ENCODE data around the gene POTEH. TPM values are rescaled to one million over a fixed set of nuclear protein-coding genes. Genes with fewer than 3 reads are reported as not detected.
A peak's percentile ranks its signal among the peaks of the same experiment; 100 is the strongest.
"Not testable (repeated sequence)": the region's sequence is repeated elsewhere in the genome, so short reads cannot be mapped to it uniquely, and the experiment has no call there.

Gene POTEH
- total RNA-seq, 5 donors from 2014 or later (not counting 1 experiment from before 2014, with no cell fraction given) = not detected

DNA sequence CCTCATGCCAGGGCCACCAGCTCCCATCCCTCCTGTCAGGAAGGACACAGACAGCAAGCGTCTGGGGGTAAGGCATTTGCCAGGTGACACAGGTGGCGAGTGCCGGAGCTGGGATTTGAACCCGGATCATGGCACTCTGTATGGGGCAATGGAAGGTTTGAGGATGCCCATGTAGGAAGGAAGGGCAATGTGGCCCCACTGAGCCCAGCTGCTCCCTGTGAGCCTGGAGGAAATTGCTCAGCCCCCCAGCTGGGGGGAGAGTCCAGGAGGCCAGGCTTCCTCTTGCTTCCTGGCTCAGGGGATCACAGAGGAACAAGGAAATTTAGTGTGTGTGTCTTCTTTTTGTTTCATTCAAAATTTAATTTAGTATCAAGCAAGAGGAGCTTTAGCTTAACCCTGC lies 2.1 kb upstream of the POTEH start:
- H3K4me3 ChIP-seq (ENCODE audit: control insufficient read depth in 1 of 2, extremely low read depth in 1 of 2, low read length in 1 of 2); H3K27ac ChIP-seq (ENCODE audit: low read length); POLR2A ChIA-PET; ATAC-seq (replicated peaks in 1 of 4); H3K36me3 ChIP-seq (ENCODE audit: control insufficient read depth in 2 of 2, extremely low read depth in 1 of 2, insufficient read depth in 1 of 2, low read length in 1 of 2); H3K4me3 Mint-ChIP-seq; H3K27me3 ChIP-seq (replicated peaks in 1 of 2; ENCODE audit: control insufficient read depth in 2 of 2, extremely low read depth in 1 of 2, insufficient read depth in 2 of 2, low read length in 1 of 2); CTCF ChIA-PET; H3K27ac Mint-ChIP-seq; H3K4me1 Mint-ChIP-seq; H3K36me3 Mint-ChIP-seq; DNase-seq; H3K4me1 ChIP-seq (ENCODE audit: control insufficient read depth in 1 of 2, extremely low read depth in 1 of 2, insufficient read depth in 2 of 2, low read length in 2 of 2); H3K27me3 Mint-ChIP-seq; H3K9me3 Mint-ChIP-seq; H3K9me3 ChIP-seq: not testable (repeated sequence)
- no CpG with 5 or more reads among the region's 4 CpGs for WGBS (ENCODE audit: insufficient coverage)

DNA sequence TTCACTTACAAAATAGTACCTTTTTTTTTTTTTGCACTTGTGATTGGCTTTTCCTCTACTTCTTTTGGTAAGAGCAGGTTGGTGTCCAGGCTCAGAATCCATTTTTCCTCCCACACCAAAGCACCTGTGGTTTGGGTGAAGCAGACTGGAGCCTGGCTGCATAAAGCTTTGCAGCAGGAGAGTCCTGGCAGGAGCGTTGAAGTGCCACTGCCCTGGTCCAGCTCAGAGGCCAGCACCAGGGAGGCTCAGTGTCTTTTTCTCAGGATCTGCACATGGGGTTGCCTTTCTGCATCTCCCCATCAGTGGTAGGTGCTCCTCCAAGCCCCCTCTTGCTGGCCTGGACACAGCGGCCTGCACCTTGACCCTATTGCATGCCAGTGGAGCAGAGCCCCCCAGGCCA lies 1.7 kb upstream of the POTEH start:
- CTCF ChIA-PET; H3K9me3 Mint-ChIP-seq; H3K36me3 Mint-ChIP-seq; H3K36me3 ChIP-seq (ENCODE audit: control insufficient read depth in 2 of 2, extremely low read depth in 1 of 2, insufficient read depth in 1 of 2, low read length in 1 of 2); DNase-seq; H3K4me3 ChIP-seq (ENCODE audit: control insufficient read depth in 1 of 2, extremely low read depth in 1 of 2, low read length in 1 of 2); ATAC-seq (replicated peaks in 1 of 4); POLR2A ChIA-PET; H3K4me3 Mint-ChIP-seq; H3K4me1 ChIP-seq (ENCODE audit: control insufficient read depth in 1 of 2, extremely low read depth in 1 of 2, insufficient read depth in 2 of 2, low read length in 2 of 2); H3K9me3 ChIP-seq; H3K27ac ChIP-seq (ENCODE audit: low read length); H3K4me1 Mint-ChIP-seq; H3K27me3 Mint-ChIP-seq; H3K27me3 ChIP-seq (replicated peaks in 1 of 2; ENCODE audit: control insufficient read depth in 2 of 2, extremely low read depth in 1 of 2, insufficient read depth in 2 of 2, low read length in 1 of 2); H3K27ac Mint-ChIP-seq: not testable (repeated sequence)
- no CpG with 5 or more reads among the region's 2 CpGs for WGBS (ENCODE audit: insufficient coverage)

DNA sequence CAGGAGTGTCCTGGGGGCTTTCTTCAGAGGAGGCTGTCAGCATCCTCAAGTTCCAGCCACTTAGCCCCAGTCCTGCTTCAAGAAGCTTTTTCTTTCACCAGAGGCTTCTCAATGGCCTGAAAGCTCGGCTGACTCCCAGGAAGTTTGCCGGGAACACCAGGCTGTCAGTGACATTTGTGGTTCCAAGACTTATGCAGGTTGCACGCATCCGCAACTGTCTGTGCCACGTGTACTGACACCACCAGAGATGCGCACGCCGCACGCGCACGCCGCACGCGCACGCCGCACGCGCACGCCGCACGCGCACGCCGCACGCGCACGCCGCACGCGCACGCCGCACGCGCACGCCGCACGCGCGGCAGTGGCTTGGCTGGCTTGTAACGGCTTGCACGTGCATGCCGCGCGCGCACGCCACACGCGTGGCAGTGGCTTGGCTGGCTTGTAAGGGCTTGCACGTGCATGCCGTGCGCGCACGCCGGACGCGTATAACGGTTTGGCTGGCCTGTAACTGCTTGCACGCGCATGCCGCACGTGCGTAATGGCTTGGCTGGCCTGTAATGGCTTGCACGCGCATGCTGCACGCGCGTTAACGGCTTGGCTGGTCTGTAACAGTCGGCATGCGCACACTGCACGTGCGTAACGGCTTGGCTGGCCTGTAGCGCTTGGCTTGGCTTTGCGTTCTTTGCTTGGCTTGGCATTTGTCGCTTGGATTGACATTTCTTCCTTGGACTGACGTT lies 646 bp upstream of the POTEH start:
- H3K27ac Mint-ChIP-seq; H3K27me3 ChIP-seq (replicated peaks in 1 of 2; ENCODE audit: control insufficient read depth in 2 of 2, extremely low read depth in 1 of 2, insufficient read depth in 2 of 2, low read length in 1 of 2); H3K9me3 Mint-ChIP-seq; POLR2A ChIA-PET; DNase-seq; H3K36me3 ChIP-seq (ENCODE audit: control insufficient read depth in 2 of 2, extremely low read depth in 1 of 2, insufficient read depth in 1 of 2, low read length in 1 of 2); H3K36me3 Mint-ChIP-seq; H3K4me3 ChIP-seq (ENCODE audit: control insufficient read depth in 1 of 2, extremely low read depth in 1 of 2, low read length in 1 of 2); H3K9me3 ChIP-seq; CTCF ChIA-PET; H3K4me1 ChIP-seq (ENCODE audit: control insufficient read depth in 1 of 2, extremely low read depth in 1 of 2, insufficient read depth in 2 of 2, low read length in 2 of 2); H3K4me3 Mint-ChIP-seq; H3K27ac ChIP-seq (ENCODE audit: low read length); H3K27me3 Mint-ChIP-seq; H3K4me1 Mint-ChIP-seq: not testable (repeated sequence)
- 89% methylated on average over 35 of the region's 77 CpGs for WGBS (ENCODE audit: insufficient coverage)
- ATAC-seq (replicated peaks in 1 of 4) = peak in 1 of 4 experiments; percentile 13

DNA sequence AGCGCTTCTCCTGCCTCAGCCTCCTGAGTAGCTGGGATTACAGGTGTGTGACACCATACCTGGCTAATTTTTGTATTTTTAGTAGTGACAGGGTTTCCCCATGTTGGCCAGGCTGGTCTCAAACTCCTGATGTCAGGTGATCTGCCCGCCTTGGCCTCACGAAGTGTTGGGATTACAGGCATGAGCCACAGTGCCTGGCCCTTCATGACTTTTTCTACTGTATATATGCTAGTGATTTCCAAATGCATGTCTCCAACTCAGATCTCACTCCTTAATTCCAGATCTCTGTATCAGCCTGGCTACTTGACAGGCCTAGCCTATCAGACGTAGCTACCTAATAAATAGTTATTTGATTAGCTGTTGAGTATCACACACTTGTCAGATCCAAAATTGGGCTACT lies 23.8 kb downstream of the POTEH start:
- DNase-seq; H3K27me3 ChIP-seq (replicated peaks in 1 of 2; ENCODE audit: control insufficient read depth in 2 of 2, extremely low read depth in 1 of 2, insufficient read depth in 2 of 2, low read length in 1 of 2); CTCF ChIA-PET; H3K4me1 ChIP-seq (ENCODE audit: control insufficient read depth in 1 of 2, extremely low read depth in 1 of 2, insufficient read depth in 2 of 2, low read length in 2 of 2); H3K36me3 Mint-ChIP-seq; H3K9me3 Mint-ChIP-seq; H3K27ac ChIP-seq (ENCODE audit: low read length); H3K36me3 ChIP-seq (ENCODE audit: control insufficient read depth in 2 of 2, extremely low read depth in 1 of 2, insufficient read depth in 1 of 2, low read length in 1 of 2); H3K4me3 Mint-ChIP-seq; POLR2A ChIA-PET; H3K4me3 ChIP-seq (ENCODE audit: control insufficient read depth in 1 of 2, extremely low read depth in 1 of 2, low read length in 1 of 2); H3K4me1 Mint-ChIP-seq; H3K27me3 Mint-ChIP-seq; H3K27ac Mint-ChIP-seq; H3K9me3 ChIP-seq: not testable (repeated sequence)
- peak in 2 of 4 experiments; percentile 24 to 34 for ATAC-seq (replicated peaks in 1 of 4)
- no CpG with 5 or more reads among the region's 4 CpGs for WGBS (ENCODE audit: insufficient coverage)

DNA sequence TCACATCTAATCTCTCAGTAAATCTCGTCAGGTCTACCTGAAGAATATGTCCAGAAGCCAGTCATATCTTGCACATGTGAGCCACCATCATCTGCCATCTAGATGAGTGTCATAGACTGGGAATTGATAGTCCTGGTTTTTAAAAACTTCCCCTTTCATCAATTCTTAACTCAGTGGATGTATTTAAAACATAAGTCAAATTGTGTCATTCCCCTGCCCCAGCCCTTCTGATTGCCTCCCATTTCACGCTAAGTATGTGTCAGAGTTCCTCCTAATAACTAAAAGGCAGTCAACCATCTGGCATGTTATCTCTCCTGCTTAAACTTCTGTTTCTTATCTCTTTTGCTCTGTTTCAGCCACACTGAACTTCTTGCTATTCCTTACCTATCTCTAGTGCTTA lies 24.3 kb downstream of the POTEH start:
- H3K27me3 Mint-ChIP-seq = not testable (repeated sequence)
- WGBS (ENCODE audit: insufficient coverage) = no CpG with 5 or more reads among the region's 2 CpGs

DNA sequence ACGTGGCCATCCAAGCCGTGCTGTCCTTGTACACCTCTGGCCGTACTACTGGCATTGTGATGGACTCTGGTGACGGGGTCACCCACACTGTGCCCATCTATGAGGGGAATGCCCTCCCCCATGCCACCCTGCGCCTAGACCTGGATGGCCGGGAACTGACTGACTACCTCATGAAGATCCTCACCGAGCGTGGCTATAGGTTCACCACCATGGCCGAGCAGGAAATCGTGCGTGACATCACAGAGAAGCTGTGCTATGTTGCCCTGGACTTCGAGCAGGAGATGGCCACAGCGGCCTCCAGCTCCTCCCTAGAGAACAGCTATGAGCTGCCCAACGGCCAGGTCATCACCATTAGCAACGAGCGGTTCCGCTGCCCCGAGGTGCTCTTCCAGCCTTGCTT lies 32.1 kb downstream of the POTEH start:
- ATAC-seq (replicated peaks in 1 of 4); H3K27me3 Mint-ChIP-seq; H3K27ac Mint-ChIP-seq; DNase-seq; H3K9me3 Mint-ChIP-seq; CTCF ChIA-PET; H3K4me3 ChIP-seq (ENCODE audit: control insufficient read depth in 1 of 2, extremely low read depth in 1 of 2, low read length in 1 of 2); H3K4me1 Mint-ChIP-seq; POLR2A ChIA-PET; H3K27ac ChIP-seq (ENCODE audit: low read length); H3K9me3 ChIP-seq; H3K36me3 Mint-ChIP-seq; H3K36me3 ChIP-seq (ENCODE audit: control insufficient read depth in 2 of 2, extremely low read depth in 1 of 2, insufficient read depth in 1 of 2, low read length in 1 of 2); H3K4me3 Mint-ChIP-seq; H3K4me1 ChIP-seq (ENCODE audit: control insufficient read depth in 1 of 2, extremely low read depth in 1 of 2, insufficient read depth in 2 of 2, low read length in 2 of 2); H3K27me3 ChIP-seq (replicated peaks in 1 of 2; ENCODE audit: control insufficient read depth in 2 of 2, extremely low read depth in 1 of 2, insufficient read depth in 2 of 2, low read length in 1 of 2): not testable (repeated sequence)
- no CpG with 5 or more reads among the region's 18 CpGs for WGBS (ENCODE audit: insufficient coverage)

More for the DNA sequence above, 24.3 kb downstream of the POTEH start:
- H3K4me1 ChIP-seq (ENCODE audit: control insufficient read depth in 1 of 2, extremely low read depth in 1 of 2, insufficient read depth in 2 of 2, low read length in 2 of 2); H3K27ac Mint-ChIP-seq; H3K4me3 ChIP-seq (ENCODE audit: control insufficient read depth in 1 of 2, extremely low read depth in 1 of 2, low read length in 1 of 2); H3K9me3 ChIP-seq; H3K27me3 ChIP-seq (replicated peaks in 1 of 2; ENCODE audit: control insufficient read depth in 2 of 2, extremely low read depth in 1 of 2, insufficient read depth in 2 of 2, low read length in 1 of 2); H3K27ac ChIP-seq (ENCODE audit: low read length); ATAC-seq (replicated peaks in 1 of 4); CTCF ChIA-PET; H3K36me3 Mint-ChIP-seq; H3K4me1 Mint-ChIP-seq; H3K36me3 ChIP-seq (ENCODE audit: control insufficient read depth in 2 of 2, extremely low read depth in 1 of 2, insufficient read depth in 1 of 2, low read length in 1 of 2); DNase-seq; H3K4me3 Mint-ChIP-seq; H3K9me3 Mint-ChIP-seq; POLR2A ChIA-PET: not testable (repeated sequence)
